T-helper 17 cell (primary cell): ENCODE data around the gene WNT2. TPM values are rescaled to one million over a fixed set of nuclear protein-coding genes. Genes with fewer than 3 reads are reported as not detected.

Experiments used
- ATAC-seq: fragments of 150-1000 bp; cut with Tn5 transposase; 2 replicates; pipeline ENCODE4 v1.10.0; 2021; ENCODE audit warnings: mild to moderate bottlenecking, moderate library complexity
- DNase-seq, 3 donors: peaks; one replicate each; pipeline versions ENCODE4 v3.0.0 to v3.0.0-alpha.2; 2020 to 2021
- H3K9me3 ChIP-seq: one replicate; pipeline ENCODE4 v1.7.0; 2013; ENCODE audit warnings: low read length, mild to moderate bottlenecking; ENCODE audit not compliant: control insufficient read depth, poor library complexity, severe bottlenecking
- H3K27ac Mint-ChIP-seq: one replicate; pipeline ENCODE4 v1.8.0; 2022; ENCODE audit warnings: mild to moderate bottlenecking, moderate library complexity, mixed read lengths
- H3K27me3 Mint-ChIP-seq: one replicate; pipeline ENCODE4 v1.8.0; 2022; ENCODE audit warnings: mixed read lengths
- H3K36me3 Mint-ChIP-seq: one replicate; pipeline ENCODE4 v1.8.0; 2022; ENCODE audit warnings: low read depth, mixed read lengths
- H3K4me1 Mint-ChIP-seq: one replicate; pipeline ENCODE4 v1.8.0; 2022; ENCODE audit warnings: mild to moderate bottlenecking, mixed read lengths
- H3K4me3 Mint-ChIP-seq: one replicate; pipeline ENCODE4 v1.8.0; 2022; ENCODE audit warnings: mild to moderate bottlenecking, moderate library complexity, mixed read lengths
- total RNA-seq, 4 donors: library from RNA in 2 of 4; stranded (reverse) in 2 of 4; gene quantifications; one replicate each; pipeline ENCODE4 v1.2.3 and lab custom pipeline; 2022 to 2026

WNT2 gene
- total RNA-seq, 2 donors from 2014 or later, result not detected

- ATAC-seq (no peak), DNase-seq (no peak)
- Mint-ChIP-seq H3K4me1 (no peaks in the 10 kb centered on the region), H3K36me3 (no peaks in the 10 kb centered on the region), H3K4me3 (no peak overlapping the region), H3K27me3 (peaks cover 42% of the 10 kb centered on the region), H3K27ac (no peak overlapping the region)
- no peaks in the 10 kb centered on the region for H3K9me3 ChIP-seq
Measured at GRCh38 chr7:117241088-117241487, 81.8 kb downstream of the WNT2 start.

DNA sequence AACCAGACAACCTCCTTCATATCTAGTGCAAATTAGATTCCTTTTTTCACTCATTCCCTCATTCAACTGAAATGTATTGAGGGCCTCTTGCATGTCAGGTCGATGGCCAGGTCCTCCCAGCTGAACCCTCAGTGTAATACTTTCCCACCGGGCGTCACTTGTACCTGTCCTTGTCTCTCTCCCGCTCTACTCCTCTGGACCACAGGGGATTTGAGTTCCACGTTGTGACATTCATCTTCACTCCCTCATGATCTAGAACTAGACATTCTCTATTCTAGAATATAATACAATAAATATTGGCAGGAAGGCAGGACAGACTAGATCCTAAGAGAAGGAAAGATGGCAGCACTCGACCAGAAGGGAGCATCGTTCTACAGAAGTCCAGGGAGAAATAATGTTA lies 83.9 kb downstream of the WNT2 start:
- Mint-ChIP-seq H3K36me3 (no peaks in the 10 kb centered on the region), H3K27me3 (peaks cover 42% of the 10 kb centered on the region), H3K4me1 (no peaks in the 10 kb centered on the region), H3K27ac (no peak overlapping the region), H3K4me3 (no peak overlapping the region)
- no peak for DNase-seq
- no peak for ATAC-seq
- H3K9me3 ChIP-seq, result no peaks in the 10 kb centered on the region

DNA sequence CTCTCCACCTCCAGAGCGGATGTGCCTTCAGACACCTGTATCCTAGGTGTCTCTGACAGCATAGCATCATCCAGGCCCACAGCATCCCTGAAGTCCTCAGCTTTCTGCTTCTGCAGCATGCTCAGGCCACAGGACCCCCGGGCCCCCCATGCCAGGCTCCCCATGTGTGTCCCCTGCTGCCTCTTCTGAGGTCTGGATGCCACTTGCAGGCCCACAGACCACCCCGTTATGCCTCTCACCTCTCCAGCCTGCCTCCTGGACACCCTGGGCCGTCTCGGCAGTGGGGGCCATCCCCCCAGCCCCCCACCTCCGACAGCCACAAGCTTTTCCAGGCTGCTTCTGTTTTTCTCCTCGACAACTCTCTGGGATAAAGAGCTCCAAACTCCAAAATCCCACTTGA lies 84.4 kb downstream of the WNT2 start:
- H3K27ac Mint-ChIP-seq, result no peak overlapping the region
- H3K4me1 Mint-ChIP-seq, result no peaks in the 10 kb centered on the region
- no peaks in the 10 kb centered on the region for H3K9me3 ChIP-seq
- H3K27me3 Mint-ChIP-seq, result peaks cover 42% of the 10 kb centered on the region
- no peak for DNase-seq
- ATAC-seq, result no peak
- no peaks in the 10 kb centered on the region for H3K36me3 Mint-ChIP-seq
- no peak overlapping the region for H3K4me3 Mint-ChIP-seq

GRCh38 chr7:117237646-117238045 lies 85.2 kb downstream of the WNT2 start:
- H3K4me1 Mint-ChIP-seq, result no peaks in the 10 kb centered on the region
- H3K36me3 Mint-ChIP-seq, result no peaks in the 10 kb centered on the region
- no peak for ATAC-seq

DNA sequence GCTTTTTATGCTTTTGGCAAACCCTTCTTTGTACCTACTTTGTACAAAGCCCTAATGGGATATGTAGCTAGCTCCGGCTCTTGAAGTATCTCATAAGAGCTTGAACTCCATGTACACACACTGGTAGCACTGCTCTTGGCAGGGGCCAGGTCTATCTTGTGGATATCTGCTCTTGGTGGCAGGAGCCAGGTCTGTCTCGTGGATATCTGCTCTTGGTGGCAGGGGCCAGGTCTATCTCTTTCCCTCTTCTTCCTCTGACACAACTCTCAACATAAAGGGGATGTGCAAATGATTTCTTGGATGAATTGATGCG lies 91.9 kb downstream of the WNT2 start:
- Mint-ChIP-seq H3K27me3 (no peaks in the 10 kb centered on the region), H3K36me3 (no peaks in the 10 kb centered on the region), H3K4me1 (no peaks in the 10 kb centered on the region), H3K27ac (no peak overlapping the region), H3K4me3 (no peak overlapping the region)
- no peak for ATAC-seq
- H3K9me3 ChIP-seq, result no peaks in the 10 kb centered on the region
- DNase-seq, result no peak

More at GRCh38 chr7:117237646-117238045, 85.2 kb downstream of the WNT2 start:
- no peak for DNase-seq
- peaks cover 37% of the 10 kb centered on the region for H3K27me3 Mint-ChIP-seq
- H3K27ac Mint-ChIP-seq, result no peak overlapping the region
- no peak overlapping the region for H3K4me3 Mint-ChIP-seq
- no peaks in the 10 kb centered on the region for H3K9me3 ChIP-seq

GRCh38 chr7:117230276-117231046 lies 92.4 kb downstream of the WNT2 start:
- Mint-ChIP-seq H3K27me3 (no peaks in the 10 kb centered on the region), H3K36me3 (peaks cover 2% of the 10 kb centered on the region), H3K4me3 (no peak overlapping the region), H3K27ac (no peak overlapping the region), H3K4me1 (no peaks in the 10 kb centered on the region)
- DNase-seq (no peak), ATAC-seq (no peak)
- H3K9me3 ChIP-seq, result no peaks in the 10 kb centered on the region

- no peak overlapping the region for H3K27ac Mint-ChIP-seq
- no peaks in the 10 kb centered on the region for H3K9me3 ChIP-seq
- ATAC-seq (no peak), DNase-seq (no peak)
- H3K4me1 Mint-ChIP-seq, result no peaks in the 10 kb centered on the region
- H3K4me3 Mint-ChIP-seq, result no peak overlapping the region
- H3K36me3 Mint-ChIP-seq, result peaks cover 2% of the 10 kb centered on the region
- H3K27me3 Mint-ChIP-seq, result no peaks in the 10 kb centered on the region
Measured at GRCh38 chr7:117229350-117229749, 93.5 kb downstream of the WNT2 start.

DNA sequence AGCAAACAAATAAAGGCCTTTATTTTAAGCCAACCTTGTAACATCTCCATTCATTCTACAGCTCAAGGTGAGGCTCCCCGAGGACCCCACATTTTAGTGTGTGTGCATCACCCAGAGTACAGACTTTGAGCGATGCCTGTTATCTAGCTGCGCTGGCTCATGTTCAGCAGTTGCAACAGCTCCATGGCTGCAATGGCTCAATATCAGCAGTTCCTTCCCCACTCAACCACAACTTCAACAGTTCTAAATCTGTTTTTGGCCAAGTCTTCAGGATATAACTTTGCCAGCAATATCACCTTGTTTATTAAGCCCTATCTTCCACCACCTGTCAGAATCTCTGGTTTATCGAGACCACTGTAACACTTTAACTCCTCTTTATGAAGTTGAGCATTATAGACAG lies 95.8 kb downstream of the WNT2 start:
- Mint-ChIP-seq H3K4me1 (no peaks in the 10 kb centered on the region), H3K27ac (no peak overlapping the region), H3K27me3 (no peaks in the 10 kb centered on the region), H3K4me3 (no peak overlapping the region), H3K36me3 (peaks cover 2% of the 10 kb centered on the region)
- no peak for DNase-seq
- no peaks in the 10 kb centered on the region for H3K9me3 ChIP-seq
- ATAC-seq, result no peak

DNA sequence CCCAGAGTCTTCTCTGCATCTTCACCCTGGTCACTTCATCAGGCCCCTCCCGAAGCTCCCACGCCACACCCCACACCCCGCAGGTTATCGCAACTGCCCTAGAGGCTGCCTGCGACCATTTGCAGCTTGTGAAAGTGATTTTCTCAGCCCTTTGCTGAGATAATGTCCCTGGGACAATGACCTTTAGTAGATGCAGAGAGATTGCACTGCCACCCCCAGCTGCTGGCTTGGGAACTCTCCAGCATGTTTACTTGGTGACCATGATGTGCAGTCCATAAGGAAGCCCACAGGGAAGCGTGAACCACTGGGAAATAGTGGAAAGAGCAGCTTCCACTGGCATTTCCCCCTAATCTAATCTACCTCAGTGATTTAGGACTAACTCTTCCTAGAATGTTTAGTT lies 97.3 kb downstream of the WNT2 start:
- DNase-seq (no peak), ATAC-seq (no peak)
- peaks cover 2% of the 10 kb centered on the region for H3K36me3 Mint-ChIP-seq
- H3K4me3 Mint-ChIP-seq, result no peak overlapping the region
- H3K4me1 Mint-ChIP-seq, result no peaks in the 10 kb centered on the region
- no peaks in the 10 kb centered on the region for H3K9me3 ChIP-seq
- H3K27me3 Mint-ChIP-seq, result no peaks in the 10 kb centered on the region
- no peak overlapping the region for H3K27ac Mint-ChIP-seq

Other genes starting within 250 kb of the WNT2 start
- not detected for gene ASZ1, start 104.4 kb upstream of the WNT2 start, total RNA-seq
- not detected for gene CFTR, start 157.0 kb upstream of the WNT2 start, total RNA-seq